Vagina (tissue), 2 donors: ENCODE data around the gene PTN.

Source experiments
- CTCF ChIP-seq, 3 experiments: fragments of 450-650 bp in 2 of 3; fragments of 200-600 bp in 1 of 3; sonication (generic) in 1 of 3; IDR thresholded peaks; one replicate each; pipeline ENCODE4 v1.5.1; 2017 to 2019; ENCODE audit warnings: antibody characterized with exemption in 3 of 3, mild to moderate bottlenecking in 2 of 3, moderate library complexity in 2 of 3
- POLR2A ChIP-seq, 2 donors: fragments of 450-650 bp; IDR thresholded peaks; one replicate each; pipeline ENCODE4 v1.6.1; 2017; ENCODE audit warnings: antibody characterized with exemption in 2 of 2, mild to moderate bottlenecking in 2 of 2, moderate library complexity in 2 of 2
- POLR2AphosphoS5 ChIP-seq, 2 donors: sonication (generic); formaldehyde crosslinking; IDR thresholded peaks; one replicate each; pipeline ENCODE4 v1.9.0; 2017; ENCODE audit warnings: antibody characterized with exemption in 2 of 2, mild to moderate bottlenecking in 2 of 2, low read depth in 1 of 2; ENCODE audit not compliant: insufficient read depth in 1 of 2

DNA sequence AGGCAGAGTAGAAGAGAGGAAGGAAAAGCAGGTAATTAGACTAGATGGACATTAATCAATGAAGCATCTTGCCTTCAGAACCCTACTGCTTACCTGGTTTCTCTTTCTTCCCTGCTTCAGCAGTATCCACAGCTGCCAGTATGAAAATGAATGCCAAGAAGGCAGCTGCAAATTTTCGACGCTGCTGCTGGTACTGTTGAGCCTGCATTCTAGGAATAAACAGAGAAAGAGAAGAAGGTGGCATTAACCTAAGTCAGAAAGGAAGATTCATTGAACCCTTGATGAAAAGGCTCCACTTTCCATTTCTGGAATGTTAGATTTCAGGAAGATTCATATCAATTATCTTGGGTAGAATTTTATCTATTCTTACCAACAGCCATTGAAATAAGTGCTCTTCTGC is 88.8 kb downstream of the PTN start:
- TF ChIP-seq POLR2A (IDR thresholded peaks at IDR 0.05) (no peak), CTCF (IDR thresholded peaks at IDR 0.05) (no peak), POLR2AphosphoS5 (IDR thresholded peaks at IDR 0.05; ENCODE audit: insufficient read depth in 1 of 2, low read depth in 1 of 2) (no peak)
